GM19397 (cell line): ENCODE measurements around the gene ACER3.
"Not testable (repeated sequence)": the region's sequence is repeated elsewhere in the genome, so short reads cannot be mapped to it uniquely, and the experiment has no call there.

Experiments used
- ATAC-seq: cut with Tn5 transposase; IDR thresholded peaks from one replicate; pipeline ENCODE4 v1.9.1; 2021; ENCODE audit warnings: mild to moderate bottlenecking, moderate library complexity; ENCODE audit not compliant: unreplicated experiment

ACER3 gene

GRCh38 chr11:77035580-77035979 lies 174.9 kb downstream of the ACER3 start:
- ATAC-seq = no peak

- no peak for ATAC-seq
Observed at GRCh38 chr11:77036398-77036797, 175.7 kb downstream of the ACER3 start.

- ATAC-seq = no peak
Observed at GRCh38 chr11:77037057-77037456, 176.3 kb downstream of the ACER3 start.

GRCh38 chr11:77038029-77038824 lies 177.5 kb downstream of the ACER3 start:
- no peak for ATAC-seq

- no peak for ATAC-seq
Observed at GRCh38 chr11:77038825-77039326, 178.2 kb downstream of the ACER3 start.

- no peak for ATAC-seq
Observed at GRCh38 chr11:77039491-77040400, 179.0 kb downstream of the ACER3 start.

- ATAC-seq = no peak
Observed at GRCh38 chr11:77040401-77040777, 179.7 kb downstream of the ACER3 start.

GRCh38 chr11:77040889-77041288 lies 180.2 kb downstream of the ACER3 start:
- ATAC-seq = no peak

GRCh38 chr11:77042111-77042726 lies 181.5 kb downstream of the ACER3 start:
- no peak for ATAC-seq

- ATAC-seq = no peak
Observed at GRCh38 chr11:77044356-77044755, 183.6 kb downstream of the ACER3 start.

- no peak for ATAC-seq
Observed at GRCh38 chr11:77044886-77045285, 184.2 kb downstream of the ACER3 start.

GRCh38 chr11:77046060-77046501 lies 185.4 kb downstream of the ACER3 start:
- no peak for ATAC-seq

- peak; percentile 56 for ATAC-seq
Observed at GRCh38 chr11:77047007-77047927, 186.5 kb downstream of the ACER3 start.

- not testable (repeated sequence) for ATAC-seq
Observed at GRCh38 chr11:77047928-77048446, 187.3 kb downstream of the ACER3 start.

GRCh38 chr11:77049026-77049425 lies 188.3 kb downstream of the ACER3 start:
- no peak for ATAC-seq

- no peak for ATAC-seq
Observed at GRCh38 chr11:77051511-77051910, 190.8 kb downstream of the ACER3 start.

GRCh38 chr11:77052518-77052917 lies 191.8 kb downstream of the ACER3 start:
- ATAC-seq = no peak

- no peak for ATAC-seq
Observed at GRCh38 chr11:77053217-77054015, 192.7 kb downstream of the ACER3 start.

GRCh38 chr11:77054084-77054483 lies 193.4 kb downstream of the ACER3 start:
- ATAC-seq = no peak
